ENCODE measurements around the gene LCN9. TPM values are rescaled to one million over a fixed set of nuclear protein-coding genes. Genes with fewer than 3 reads are reported as not detected.

The LCN9 gene, protein sequence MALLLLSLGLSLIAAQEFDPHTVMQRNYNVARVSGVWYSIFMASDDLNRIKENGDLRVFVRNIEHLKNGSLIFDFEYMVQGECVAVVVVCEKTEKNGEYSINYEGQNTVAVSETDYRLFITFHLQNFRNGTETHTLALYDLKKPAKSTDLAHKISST
- not detected in 2 replicates for total RNA-seq (2014; rRNA removed)
- Bru-seq, nascent RNA = not detected
- BruChase-seq, experiment 1, labeled RNA remaining after a 6-hour chase = not detected
- BruChase-seq, experiment 2, labeled RNA remaining after a 2-hour chase = not detected
- long read RNA-seq = 0 reads

DNA sequence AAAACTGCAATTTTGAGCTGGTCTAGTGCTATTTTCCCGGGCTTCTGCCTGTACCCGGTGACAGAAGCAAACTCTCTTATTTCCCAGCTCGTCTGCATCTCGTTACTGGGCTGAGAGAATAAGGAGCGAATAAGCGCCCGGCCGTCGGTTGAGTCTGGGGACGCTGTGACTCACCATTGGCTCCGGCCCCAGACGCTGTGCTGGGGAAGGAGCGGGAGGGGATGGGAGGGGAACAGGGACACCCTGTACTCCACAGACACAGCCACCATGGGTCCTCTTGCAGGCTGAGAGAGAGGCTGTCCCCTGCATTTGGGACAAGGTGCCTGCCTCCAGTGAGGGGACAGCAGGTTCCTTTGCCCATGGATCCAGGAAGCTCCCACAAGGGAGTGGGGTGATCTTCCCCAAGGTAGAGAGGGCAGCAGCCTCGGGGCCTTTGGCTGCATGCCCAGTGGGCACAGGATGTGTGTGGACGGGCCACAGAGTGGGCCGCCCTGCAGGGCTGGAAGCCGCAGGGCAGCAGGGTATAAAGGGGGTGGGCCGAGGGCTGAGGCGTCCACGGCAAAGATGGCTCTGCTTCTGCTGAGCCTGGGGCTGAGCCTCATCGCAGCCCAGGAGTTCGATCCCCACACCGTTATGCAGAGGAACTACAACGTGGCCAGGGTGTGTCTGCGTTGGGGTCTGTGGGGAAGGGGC is at the start of gene LCN9:
LCN9 (plus strand) TSS at position 552 of the 693 bp plus-strand sequence; CDS start at position 565, 13 bp downstream.
- H3K9me2 ChIP-seq (replicated peaks; ENCODE audit: low read length) = no peaks in the 10 kb centered on the region
- 0 out of 2 replicates have a peak, but pooled peaks cover 4% of the 10 kb centered on the region for H3K27me3 ChIP-seq (ENCODE audit: low read length)
- POLR2A ChIA-PET (ENCODE audit: unreplicated experiment) = no interaction called here
- CTCF ChIA-PET = no interaction called here
- no peaks in the 10 kb centered on the region for H3F3A ChIP-seq (ENCODE audit: low read length, unreplicated experiment)
- no peaks in the 10 kb centered on the region for H3K79me2 ChIP-seq (ENCODE audit: low read length)
- H3K4me2 ChIP-seq (ENCODE audit: low read length) = no peak within 1 kb of the TSS
- H2AFZ ChIP-seq (ENCODE audit: low read length) = no peak within 1 kb of the TSS
- no peaks in the 10 kb centered on the region for H4K20me1 ChIP-seq (ENCODE audit: low read length)
- no peaks in the 10 kb centered on the region for H3K9me3 ChIP-seq (ENCODE audit: low read length)
- TF ChIP-seq EZH2 (IDR thresholded peaks at IDR 0.05; ENCODE audit: low read length, unreplicated experiment) (no peak), EZH2phosphoT487 (IDR thresholded peaks at IDR 0.05; ENCODE audit: borderline replicate concordance, low read length) (no peak)
- TF ChIP-seq, protein P1, sequence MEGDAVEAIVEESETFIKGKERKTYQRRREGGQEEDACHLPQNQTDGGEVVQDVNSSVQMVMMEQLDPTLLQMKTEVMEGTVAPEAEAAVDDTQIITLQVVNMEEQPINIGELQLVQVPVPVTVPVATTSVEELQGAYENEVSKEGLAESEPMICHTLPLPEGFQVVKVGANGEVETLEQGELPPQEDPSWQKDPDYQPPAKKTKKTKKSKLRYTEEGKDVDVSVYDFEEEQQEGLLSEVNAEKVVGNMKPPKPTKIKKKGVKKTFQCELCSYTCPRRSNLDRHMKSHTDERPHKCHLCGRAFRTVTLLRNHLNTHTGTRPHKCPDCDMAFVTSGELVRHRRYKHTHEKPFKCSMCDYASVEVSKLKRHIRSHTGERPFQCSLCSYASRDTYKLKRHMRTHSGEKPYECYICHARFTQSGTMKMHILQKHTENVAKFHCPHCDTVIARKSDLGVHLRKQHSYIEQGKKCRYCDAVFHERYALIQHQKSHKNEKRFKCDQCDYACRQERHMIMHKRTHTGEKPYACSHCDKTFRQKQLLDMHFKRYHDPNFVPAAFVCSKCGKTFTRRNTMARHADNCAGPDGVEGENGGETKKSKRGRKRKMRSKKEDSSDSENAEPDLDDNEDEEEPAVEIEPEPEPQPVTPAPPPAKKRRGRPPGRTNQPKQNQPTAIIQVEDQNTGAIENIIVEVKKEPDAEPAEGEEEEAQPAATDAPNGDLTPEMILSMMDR (conservative IDR thresholded peaks at IDR 0.05; ENCODE audit: low read depth, low read length) = no peak
- intact Hi-C loops (cut with micrococcal nuclease) = no loop called here
- no peak for DNase-seq
- ATAC-seq = no peak
- no TSS peak for BruUV-seq (replicated peaks)
- no peak within 1 kb of the TSS for H3K4me3 ChIP-seq (ENCODE audit: low read length)
- no peaks in the 10 kb centered on the region for H3K36me3 ChIP-seq (ENCODE audit: low read depth, low read length)
- H3K4me1 ChIP-seq (ENCODE audit: insufficient read depth, low read length) = no peaks in the 10 kb centered on the region
- no peak within 1 kb of the TSS for H3K9ac ChIP-seq (ENCODE audit: low read length)
- no peak within 1 kb of the TSS for H3K27ac ChIP-seq (ENCODE audit: low read length)

GRCh38 chr9:135613946-135614805 is 48.9 kb upstream of the LCN9 start:
- Histone ChIP-seq H3K27me3 (ENCODE audit: low read length) (peaks cover 5% of the 10 kb centered on the region), H3K9ac (ENCODE audit: low read length) (no peak overlapping the region), H3K4me3 (ENCODE audit: low read length) (no peak overlapping the region), H3K4me1 (ENCODE audit: insufficient read depth, low read length) (no peaks in the 10 kb centered on the region), H4K20me1 (ENCODE audit: low read length) (no peaks in the 10 kb centered on the region), H3K27ac (ENCODE audit: low read length) (no peak overlapping the region), H3K36me3 (ENCODE audit: low read depth, low read length) (no peaks in the 10 kb centered on the region), H3K79me2 (ENCODE audit: low read length) (no peaks in the 10 kb centered on the region), H3K9me3 (ENCODE audit: low read length) (no peaks in the 10 kb centered on the region), H3F3A (ENCODE audit: low read length, unreplicated experiment) (no peaks in the 10 kb centered on the region), H3K9me2 (replicated peaks; ENCODE audit: low read length) (no peaks in the 10 kb centered on the region), H3K4me2 (ENCODE audit: low read length) (no peak overlapping the region), H2AFZ (ENCODE audit: low read length) (no peak overlapping the region)
- no TSS peak for BruUV-seq (replicated peaks)
- TF ChIP-seq EZH2 (IDR thresholded peaks at IDR 0.05; ENCODE audit: low read length, unreplicated experiment) (no peak), EZH2phosphoT487 (IDR thresholded peaks at IDR 0.05; ENCODE audit: borderline replicate concordance, low read length) (no peak)
- TF ChIP-seq, protein P1 (conservative IDR thresholded peaks at IDR 0.05; ENCODE audit: low read depth, low read length) = no peak
- ATAC-seq (peak; percentile 34), DNase-seq (no peak)
- ChIA-PET CTCF (no interaction called here), POLR2A (ENCODE audit: unreplicated experiment) (interaction anchor here (0.7 kb wide), 1 partner anchor 512 kb away, joined by 6 read pairs; no protein-coding TSS in a partner anchor)
- intact Hi-C loops (cut with micrococcal nuclease) = no loop called here
